ENCODE results near the gene CACNG1. TPM values are rescaled to one million over a fixed set of nuclear protein-coding genes. Genes with fewer than 3 reads are reported as not detected.

Gene CACNG1
- total and polyA plus RNA-seq, 2 experiments from 2014 or later: not detected

- Histone ChIP-seq H3K4me2 (no peak overlapping the region), H3K4me1 (ENCODE audit: insufficient read depth) (no peaks in the 10 kb centered on the region), H2AFZ (no peak overlapping the region), H3K27me3 (no peaks in the 10 kb centered on the region), H4K20me1 (ENCODE audit: insufficient read depth, poor library complexity, severe bottlenecking) (no peaks in the 10 kb centered on the region), H3K79me2 (no peaks in the 10 kb centered on the region), H3K27ac (no peak overlapping the region), H3K9me3 (ENCODE audit: low read depth) (no peaks in the 10 kb centered on the region), H3K9me2 (replicated peaks; ENCODE audit: insufficient read depth) (no peaks in the 10 kb centered on the region), H3K4me3 (no peak overlapping the region), H3K36me3 (replicated peaks; ENCODE audit: insufficient read depth, low read depth) (no peaks in the 10 kb centered on the region)
- DNase-seq (ENCODE audit: low spot score): no peak
- TF ChIP-seq EZH2 (IDR thresholded peaks at IDR 0.05; ENCODE audit: borderline replicate concordance) (no peak), CTCF (IDR thresholded peaks at IDR 0.05; ENCODE audit: poor library complexity) (no peak)
- WGBS (ENCODE audit: low lambda C conversion rate, missing lambda C conversion rate): 98% methylated on average over 19 of the region's 19 CpGs
Observed at GRCh38 chr17:67055041-67055443, 10.7 kb downstream of the CACNG1 start.

- Histone ChIP-seq H3K4me3 (no peak overlapping the region), H3K27ac (no peak overlapping the region), H3K79me2 (no peaks in the 10 kb centered on the region), H3K27me3 (no peaks in the 10 kb centered on the region), H2AFZ (no peak overlapping the region), H4K20me1 (ENCODE audit: insufficient read depth, poor library complexity, severe bottlenecking) (no peaks in the 10 kb centered on the region), H3K4me1 (ENCODE audit: insufficient read depth) (no peaks in the 10 kb centered on the region), H3K4me2 (no peak overlapping the region), H3K36me3 (replicated peaks; ENCODE audit: insufficient read depth, low read depth) (no peaks in the 10 kb centered on the region), H3K9me2 (replicated peaks; ENCODE audit: insufficient read depth) (no peaks in the 10 kb centered on the region), H3K9me3 (ENCODE audit: low read depth) (no peaks in the 10 kb centered on the region)
- no peak for DNase-seq (ENCODE audit: low spot score)
- WGBS (ENCODE audit: low lambda C conversion rate, missing lambda C conversion rate): 90% methylated on average over 23 of the region's 29 CpGs
- TF ChIP-seq EZH2 (IDR thresholded peaks at IDR 0.05; ENCODE audit: borderline replicate concordance): no peak
- TF ChIP-seq EZH2phosphoT487 (IDR thresholded peaks at IDR 0.05; ENCODE audit: low read depth, severe bottlenecking, unreplicated experiment): no peak
- TF ChIP-seq CTCF (IDR thresholded peaks at IDR 0.05; ENCODE audit: poor library complexity): no peak
Observed at GRCh38 chr17:67055811-67056745, 11.7 kb downstream of the CACNG1 start.

- no peak overlapping the region for H3K4me2 ChIP-seq
- H3K27ac ChIP-seq: no peak overlapping the region
- H2AFZ ChIP-seq: no peak overlapping the region
- no peaks in the 10 kb centered on the region for H4K20me1 ChIP-seq (ENCODE audit: insufficient read depth, poor library complexity, severe bottlenecking)
- no peaks in the 10 kb centered on the region for H3K4me1 ChIP-seq (ENCODE audit: insufficient read depth)
- TF ChIP-seq CTCF (IDR thresholded peaks at IDR 0.05; ENCODE audit: poor library complexity) (no peak), EZH2 (IDR thresholded peaks at IDR 0.05; ENCODE audit: borderline replicate concordance) (no peak), EZH2phosphoT487 (IDR thresholded peaks at IDR 0.05; ENCODE audit: low read depth, severe bottlenecking, unreplicated experiment) (no peak)
- H3K4me3 ChIP-seq: no peak overlapping the region
- no peaks in the 10 kb centered on the region for H3K79me2 ChIP-seq
- no peaks in the 10 kb centered on the region for H3K9me3 ChIP-seq (ENCODE audit: low read depth)
- H3K9me2 ChIP-seq (replicated peaks; ENCODE audit: insufficient read depth): no peaks in the 10 kb centered on the region
- WGBS (ENCODE audit: low lambda C conversion rate, missing lambda C conversion rate): 90% methylated on average over 18 of the region's 18 CpGs
- DNase-seq (ENCODE audit: low spot score): no peak
- H3K27me3 ChIP-seq: no peaks in the 10 kb centered on the region
- no peaks in the 10 kb centered on the region for H3K36me3 ChIP-seq (replicated peaks; ENCODE audit: insufficient read depth, low read depth)
Observed at GRCh38 chr17:67056746-67057490, 12.6 kb downstream of the CACNG1 start.

Data from hepatocyte (in vitro differentiated cells).